Measurements from ENCODE around the gene PTPRK.

Gene PTPRK

GRCh38 chr6:127976796-127977195, 543.6 kb downstream of the PTPRK start:
- Histone ChIP-seq H3K9me3 (ENCODE audit: severe bottlenecking) (no peaks in the 10 kb centered on the region), H3K4me3 (ENCODE audit: low read depth, low read length) (no peak overlapping the region), H3K36me3 (no peaks in the 10 kb centered on the region), H3K27ac (no peak overlapping the region), H3K27me3 (ENCODE audit: insufficient read depth, low read depth, severe bottlenecking) (no peaks in the 10 kb centered on the region)
- no peak for DNase-seq
- TF ChIP-seq CTCF (IDR thresholded peaks at IDR 0.05; ENCODE audit: low read depth, low read length) = no peak

GRCh38 chr6:127976111-127976510, 544.3 kb downstream of the PTPRK start:
- Histone ChIP-seq H3K36me3 (no peaks in the 10 kb centered on the region), H3K27ac (no peak overlapping the region), H3K27me3 (ENCODE audit: insufficient read depth, low read depth, severe bottlenecking) (no peaks in the 10 kb centered on the region), H3K9me3 (ENCODE audit: severe bottlenecking) (no peaks in the 10 kb centered on the region), H3K4me3 (ENCODE audit: low read depth, low read length) (no peak overlapping the region)
- DNase-seq = no peak
- no peak for TF ChIP-seq CTCF (IDR thresholded peaks at IDR 0.05; ENCODE audit: low read depth, low read length)

GRCh38 chr6:127972815-127973214, 547.6 kb downstream of the PTPRK start:
- no peak for TF ChIP-seq CTCF (IDR thresholded peaks at IDR 0.05; ENCODE audit: low read depth, low read length)
- H3K27me3 ChIP-seq (ENCODE audit: insufficient read depth, low read depth, severe bottlenecking) = no peaks in the 10 kb centered on the region
- H3K27ac ChIP-seq = no peak overlapping the region
- DNase-seq = no peak
- H3K36me3 ChIP-seq = no peaks in the 10 kb centered on the region
- no peak overlapping the region for H3K4me3 ChIP-seq (ENCODE audit: low read depth, low read length)
- H3K9me3 ChIP-seq (ENCODE audit: severe bottlenecking) = no peaks in the 10 kb centered on the region

- Histone ChIP-seq H3K27ac (no peak overlapping the region), H3K4me3 (ENCODE audit: low read depth, low read length) (no peak overlapping the region), H3K9me3 (ENCODE audit: severe bottlenecking) (no peaks in the 10 kb centered on the region), H3K36me3 (no peaks in the 10 kb centered on the region), H3K27me3 (ENCODE audit: insufficient read depth, low read depth, severe bottlenecking) (no peaks in the 10 kb centered on the region)
- no peak for TF ChIP-seq CTCF (IDR thresholded peaks at IDR 0.05; ENCODE audit: low read depth, low read length)
- no peak for DNase-seq
Measured at GRCh38 chr6:127971945-127972391, 548.4 kb downstream of the PTPRK start.

- H3K27ac ChIP-seq = no peak overlapping the region
Measured at GRCh38 chr6:127971386-127971785, 549.0 kb downstream of the PTPRK start.

More at GRCh38 chr6:127971386-127971785, 549.0 kb downstream of the PTPRK start:
- Histone ChIP-seq H3K27me3 (ENCODE audit: insufficient read depth, low read depth, severe bottlenecking) (no peaks in the 10 kb centered on the region), H3K9me3 (ENCODE audit: severe bottlenecking) (no peaks in the 10 kb centered on the region), H3K4me3 (ENCODE audit: low read depth, low read length) (no peak overlapping the region), H3K36me3 (no peaks in the 10 kb centered on the region)
- DNase-seq = no peak
- TF ChIP-seq CTCF (IDR thresholded peaks at IDR 0.05; ENCODE audit: low read depth, low read length) = no peak
